Measurements from ENCODE around the gene SPTBN1. TPM values are rescaled to one million over a fixed set of nuclear protein-coding genes. Genes with fewer than 3 reads are reported as not detected.
"Not testable (repeated sequence)": the region's sequence is repeated elsewhere in the genome, so short reads cannot be mapped to it uniquely, and the experiment has no call there.

Gene SPTBN1
- total and polyA plus RNA-seq, 9 donors = 108 to 314 (median 232) TPM

DNA sequence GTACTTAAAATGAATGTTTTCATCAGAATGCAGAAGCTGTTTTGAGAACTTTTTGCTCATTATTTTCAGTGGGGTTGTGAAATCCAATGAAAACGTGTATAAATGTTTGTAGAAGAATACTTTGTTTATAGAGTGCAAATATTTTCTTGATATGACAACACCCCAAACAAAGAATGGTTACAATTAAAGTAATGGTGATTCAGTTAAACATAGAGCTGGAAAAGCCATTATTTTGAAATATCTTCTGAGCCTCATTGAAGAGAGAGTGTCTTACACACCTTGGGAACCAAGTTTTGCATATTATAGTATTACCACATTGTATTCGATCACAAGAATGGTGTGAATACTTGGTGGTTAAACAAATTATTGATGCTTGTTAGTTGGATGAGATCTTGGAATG is 48.7 kb downstream of the SPTBN1 start:
- Histone ChIP-seq H3K4me3 (no peak overlapping the region), H3K9me3 (no peaks in the 10 kb centered on the region), H3K27ac (no peak overlapping the region), H3K36me3 (no peaks in the 10 kb centered on the region), H3K4me1 (ENCODE audit: insufficient read depth) (peaks cover 28% of the 10 kb centered on the region), H3K27me3 (no peaks in the 10 kb centered on the region)
- DNase-seq = no peak
- WGBS, 3 donors = 6 to 22% (median 6%) methylated on average over 2 of the region's 2 CpGs
- TF ChIP-seq EP300 (IDR thresholded peaks at IDR 0.05) = no peak
- TF ChIP-seq, protein P1, sequence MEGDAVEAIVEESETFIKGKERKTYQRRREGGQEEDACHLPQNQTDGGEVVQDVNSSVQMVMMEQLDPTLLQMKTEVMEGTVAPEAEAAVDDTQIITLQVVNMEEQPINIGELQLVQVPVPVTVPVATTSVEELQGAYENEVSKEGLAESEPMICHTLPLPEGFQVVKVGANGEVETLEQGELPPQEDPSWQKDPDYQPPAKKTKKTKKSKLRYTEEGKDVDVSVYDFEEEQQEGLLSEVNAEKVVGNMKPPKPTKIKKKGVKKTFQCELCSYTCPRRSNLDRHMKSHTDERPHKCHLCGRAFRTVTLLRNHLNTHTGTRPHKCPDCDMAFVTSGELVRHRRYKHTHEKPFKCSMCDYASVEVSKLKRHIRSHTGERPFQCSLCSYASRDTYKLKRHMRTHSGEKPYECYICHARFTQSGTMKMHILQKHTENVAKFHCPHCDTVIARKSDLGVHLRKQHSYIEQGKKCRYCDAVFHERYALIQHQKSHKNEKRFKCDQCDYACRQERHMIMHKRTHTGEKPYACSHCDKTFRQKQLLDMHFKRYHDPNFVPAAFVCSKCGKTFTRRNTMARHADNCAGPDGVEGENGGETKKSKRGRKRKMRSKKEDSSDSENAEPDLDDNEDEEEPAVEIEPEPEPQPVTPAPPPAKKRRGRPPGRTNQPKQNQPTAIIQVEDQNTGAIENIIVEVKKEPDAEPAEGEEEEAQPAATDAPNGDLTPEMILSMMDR (IDR thresholded peaks at IDR 0.05) = no peak
- TF ChIP-seq POLR2A (IDR thresholded peaks at IDR 0.05) = no peak
- intact Hi-C loops (cut with DNase I) = loop anchor here in 1 of 4 donors (10.0 kb wide), 1 partner anchor 170 kb away; a partner anchor contains a TSS

DNA sequence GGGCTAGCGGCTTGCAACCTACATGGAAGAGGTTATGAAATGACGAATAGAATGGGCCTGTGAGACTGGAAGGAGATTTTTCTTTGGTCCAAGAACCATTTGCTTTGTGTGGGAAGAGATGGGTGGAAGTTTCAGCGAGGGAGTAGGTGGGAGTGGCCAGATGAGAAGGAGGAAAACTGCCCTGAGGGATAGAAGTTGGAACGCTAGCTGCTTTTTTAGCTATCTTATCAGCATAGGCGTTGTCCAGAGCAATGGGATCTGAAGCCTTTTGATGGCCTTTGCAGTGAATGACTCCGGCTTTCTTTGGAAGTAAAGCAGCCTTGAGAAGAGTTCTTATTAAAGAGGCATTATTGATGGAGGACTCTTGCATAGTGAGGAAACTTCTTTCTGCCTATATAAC is 52.4 kb downstream of the SPTBN1 start:
- WGBS, 3 donors = 46 to 65% (median 47%) methylated on average over 6 of the region's 6 CpGs
- DNase-seq = no peak
- intact Hi-C loops (cut with DNase I) = loop anchor here in 1 of 4 donors (10.0 kb wide), 1 partner anchor 174 kb away; a partner anchor contains a TSS
- Histone ChIP-seq H3K4me3 (no peak overlapping the region), H3K36me3 (no peaks in the 10 kb centered on the region), H3K27me3 (no peaks in the 10 kb centered on the region), H3K9me3 (no peaks in the 10 kb centered on the region), H3K4me1 (ENCODE audit: insufficient read depth) (peaks cover 21% of the 10 kb centered on the region), H3K27ac (no peak overlapping the region)
- TF ChIP-seq POLR2A (IDR thresholded peaks at IDR 0.05) = no peak
- TF ChIP-seq, protein P1 (IDR thresholded peaks at IDR 0.05) = no peak
- TF ChIP-seq EP300 (IDR thresholded peaks at IDR 0.05) = no peak

DNA sequence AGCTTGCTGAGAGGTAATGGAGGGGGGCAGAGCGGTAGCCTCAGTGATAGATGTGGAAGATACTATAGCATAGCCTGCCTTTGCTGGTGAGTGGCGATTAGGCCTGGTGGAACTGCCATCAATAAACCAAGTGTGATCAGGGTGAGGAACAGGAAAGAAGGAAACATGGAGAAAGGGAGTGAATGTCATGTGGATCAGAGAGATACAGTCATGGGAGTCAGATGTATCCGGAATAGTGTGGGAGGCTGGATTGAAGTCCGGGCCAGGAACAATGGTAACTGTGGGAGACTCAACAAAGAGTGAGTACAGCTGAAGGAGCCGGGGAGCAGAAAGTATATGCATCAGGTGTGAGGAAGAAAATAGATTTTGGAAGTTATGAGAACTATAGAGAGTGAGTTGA is 52.9 kb downstream of the SPTBN1 start:
- not testable (repeated sequence) for H3K36me3 ChIP-seq, DNase-seq, H3K9me3 ChIP-seq, H3K27me3 ChIP-seq, H3K4me3 ChIP-seq, H3K27ac ChIP-seq
- WGBS, 3 donors = 67 to 82% (median 69%) methylated on average over 5 of the region's 5 CpGs
- intact Hi-C loops (cut with DNase I) = loop anchor here in 1 of 4 donors (10.0 kb wide), 1 partner anchor 174 kb away; a partner anchor contains a TSS
- peaks cover 20% of the 10 kb centered on the region for H3K4me1 ChIP-seq (ENCODE audit: insufficient read depth)

DNA sequence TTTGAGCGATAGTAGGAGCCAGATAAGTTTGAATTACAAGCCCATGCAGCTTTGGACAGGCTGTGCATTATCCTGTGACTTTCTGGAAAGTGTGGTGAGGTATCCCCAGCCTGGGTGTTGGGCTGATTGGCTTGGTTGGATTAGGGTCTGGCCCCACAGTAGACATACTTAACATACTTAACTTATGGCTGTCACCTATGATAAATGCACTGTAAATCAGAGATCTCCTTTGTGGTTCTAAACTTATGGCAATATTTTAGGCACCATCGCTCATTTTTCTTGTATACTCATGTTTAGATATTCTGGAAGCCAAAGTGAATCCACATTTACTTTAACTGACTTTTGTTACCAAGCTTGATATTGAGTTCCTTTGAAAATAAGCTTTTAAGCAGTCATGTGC is 54.8 kb downstream of the SPTBN1 start:
- intact Hi-C loops (cut with DNase I) = no loop called here
- H3K27ac ChIP-seq = no peak overlapping the region

DNA sequence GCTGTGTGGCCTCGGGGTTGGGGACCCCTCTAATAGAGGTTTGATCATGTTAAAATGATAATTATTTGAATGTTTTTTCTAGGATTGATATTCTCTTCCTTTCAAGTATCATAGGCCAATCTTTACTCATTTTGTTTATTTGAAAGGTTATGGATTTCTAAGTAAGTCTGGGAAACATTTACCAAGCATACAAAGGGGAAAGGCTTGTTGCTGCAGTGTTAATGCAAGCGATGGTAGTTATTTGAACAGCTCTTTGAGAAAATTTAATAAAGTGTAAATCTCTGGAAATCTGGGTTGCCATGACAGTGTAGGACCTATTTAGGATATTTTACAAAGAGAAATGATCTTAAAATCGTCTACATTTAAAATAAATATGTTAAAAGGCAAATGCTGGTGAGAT is 56.1 kb downstream of the SPTBN1 start:
- H3K4me1 ChIP-seq (ENCODE audit: insufficient read depth) = peaks cover 19% of the 10 kb centered on the region
- 90 to 94% (median 91%) methylated on average over 3 of the region's 3 CpGs for WGBS, 3 donors

More for the DNA sequence above, 54.8 kb downstream of the SPTBN1 start:
- Histone ChIP-seq H3K4me3 (no peak overlapping the region), H3K9me3 (no peaks in the 10 kb centered on the region), H3K27me3 (no peaks in the 10 kb centered on the region), H3K4me1 (ENCODE audit: insufficient read depth) (peaks cover 19% of the 10 kb centered on the region), H3K36me3 (no peaks in the 10 kb centered on the region)
- no peak for DNase-seq
- TF ChIP-seq EP300 (IDR thresholded peaks at IDR 0.05) = no peak
- TF ChIP-seq, protein P1 (IDR thresholded peaks at IDR 0.05) = no peak
- TF ChIP-seq POLR2A (IDR thresholded peaks at IDR 0.05) = no peak
- WGBS, 3 donors = 61 to 76% (median 76%) methylated on average over 2 of the region's 2 CpGs

More for the DNA sequence above, 56.1 kb downstream of the SPTBN1 start:
- no peak for DNase-seq
- Histone ChIP-seq H3K4me3 (no peak overlapping the region), H3K27me3 (no peaks in the 10 kb centered on the region), H3K27ac (no peak overlapping the region), H3K9me3 (no peaks in the 10 kb centered on the region), H3K36me3 (no peaks in the 10 kb centered on the region)
- intact Hi-C loops (cut with DNase I) = no loop called here
- TF ChIP-seq EP300 (IDR thresholded peaks at IDR 0.05) (no peak), POLR2A (IDR thresholded peaks at IDR 0.05) (no peak)
- TF ChIP-seq, protein P1 (IDR thresholded peaks at IDR 0.05) = no peak

Measured in ovary (tissue), 9 donors.